CD4-positive, alpha-beta T cell treated with Interleukin-2 at 100 ng/mL for 4 hours (primary cell): ENCODE results near the gene P2RX1.
"Not testable (repeated sequence)": the region's sequence is repeated elsewhere in the genome, so short reads cannot be mapped to it uniquely, and the experiment has no call there.

Experiments
- DNase-seq: peaks from one replicate; pipeline ENCODE4 v3.0.0-alpha.2; 2020; ENCODE audit warnings: low spot score

P2RX1 gene

GRCh38 chr17:3951420-3951819 is 35.2 kb upstream of the P2RX1 start:
- DNase-seq = no peak

- no peak for DNase-seq
Measured at GRCh38 chr17:3951003-3951402, 34.7 kb upstream of the P2RX1 start.

GRCh38 chr17:3950584-3950983 is 34.3 kb upstream of the P2RX1 start:
- no peak for DNase-seq

- DNase-seq = no peak
Measured at GRCh38 chr17:3949418-3949817, 33.2 kb upstream of the P2RX1 start.

GRCh38 chr17:3948551-3948950 is 32.3 kb upstream of the P2RX1 start:
- not testable (repeated sequence) for DNase-seq

GRCh38 chr17:3947318-3947810 is 31.1 kb upstream of the P2RX1 start:
- DNase-seq = no peak

- no peak for DNase-seq
Measured at GRCh38 chr17:3946711-3947235, 30.5 kb upstream of the P2RX1 start.

GRCh38 chr17:3944485-3945388 is 28.5 kb upstream of the P2RX1 start:
- DNase-seq = peak; percentile 17

GRCh38 chr17:3943240-3943891 is 27.1 kb upstream of the P2RX1 start:
- no peak for DNase-seq

GRCh38 chr17:3940965-3941698 is 24.9 kb upstream of the P2RX1 start:
- DNase-seq = no peak

GRCh38 chr17:3937359-3937758 is 21.1 kb upstream of the P2RX1 start:
- no peak for DNase-seq

- no peak for DNase-seq
Measured at GRCh38 chr17:3935825-3936355, 19.6 kb upstream of the P2RX1 start.

GRCh38 chr17:3935140-3935542 is 18.9 kb upstream of the P2RX1 start:
- peak; percentile 18 for DNase-seq

GRCh38 chr17:3929764-3930163 is 13.5 kb upstream of the P2RX1 start:
- no peak for DNase-seq

GRCh38 chr17:3929181-3929580 is 12.9 kb upstream of the P2RX1 start:
- DNase-seq = no peak

- DNase-seq = no peak
Measured at GRCh38 chr17:3928406-3928805, 12.1 kb upstream of the P2RX1 start.

GRCh38 chr17:3927628-3928340 is 11.5 kb upstream of the P2RX1 start:
- no peak for DNase-seq

- DNase-seq = no peak
Measured at GRCh38 chr17:3926860-3927627, 10.8 kb upstream of the P2RX1 start.

GRCh38 chr17:3925684-3926485 is 9.6 kb upstream of the P2RX1 start:
- DNase-seq = no peak
